HG02970 (cell line): Measurements from ENCODE around the gene FLYWCH1.

Source experiments
- ATAC-seq: cut with Tn5 transposase; IDR thresholded peaks from one replicate; pipeline ENCODE4 v1.9.1; 2021; ENCODE audit warnings: mild to moderate bottlenecking, moderate library complexity, moderate number of reproducible peaks; ENCODE audit not compliant: unreplicated experiment, low FRiP score

The FLYWCH1 gene, protein sequence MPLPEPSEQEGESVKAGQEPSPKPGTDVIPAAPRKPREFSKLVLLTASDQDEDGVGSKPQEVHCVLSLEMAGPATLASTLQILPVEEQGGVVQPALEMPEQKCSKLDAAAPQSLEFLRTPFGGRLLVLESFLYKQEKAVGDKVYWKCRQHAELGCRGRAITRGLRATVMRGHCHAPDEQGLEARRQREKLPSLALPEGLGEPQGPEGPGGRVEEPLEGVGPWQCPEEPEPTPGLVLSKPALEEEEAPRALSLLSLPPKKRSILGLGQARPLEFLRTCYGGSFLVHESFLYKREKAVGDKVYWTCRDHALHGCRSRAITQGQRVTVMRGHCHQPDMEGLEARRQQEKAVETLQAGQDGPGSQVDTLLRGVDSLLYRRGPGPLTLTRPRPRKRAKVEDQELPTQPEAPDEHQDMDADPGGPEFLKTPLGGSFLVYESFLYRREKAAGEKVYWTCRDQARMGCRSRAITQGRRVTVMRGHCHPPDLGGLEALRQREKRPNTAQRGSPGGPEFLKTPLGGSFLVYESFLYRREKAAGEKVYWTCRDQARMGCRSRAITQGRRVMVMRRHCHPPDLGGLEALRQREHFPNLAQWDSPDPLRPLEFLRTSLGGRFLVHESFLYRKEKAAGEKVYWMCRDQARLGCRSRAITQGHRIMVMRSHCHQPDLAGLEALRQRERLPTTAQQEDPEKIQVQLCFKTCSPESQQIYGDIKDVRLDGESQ

DNA sequence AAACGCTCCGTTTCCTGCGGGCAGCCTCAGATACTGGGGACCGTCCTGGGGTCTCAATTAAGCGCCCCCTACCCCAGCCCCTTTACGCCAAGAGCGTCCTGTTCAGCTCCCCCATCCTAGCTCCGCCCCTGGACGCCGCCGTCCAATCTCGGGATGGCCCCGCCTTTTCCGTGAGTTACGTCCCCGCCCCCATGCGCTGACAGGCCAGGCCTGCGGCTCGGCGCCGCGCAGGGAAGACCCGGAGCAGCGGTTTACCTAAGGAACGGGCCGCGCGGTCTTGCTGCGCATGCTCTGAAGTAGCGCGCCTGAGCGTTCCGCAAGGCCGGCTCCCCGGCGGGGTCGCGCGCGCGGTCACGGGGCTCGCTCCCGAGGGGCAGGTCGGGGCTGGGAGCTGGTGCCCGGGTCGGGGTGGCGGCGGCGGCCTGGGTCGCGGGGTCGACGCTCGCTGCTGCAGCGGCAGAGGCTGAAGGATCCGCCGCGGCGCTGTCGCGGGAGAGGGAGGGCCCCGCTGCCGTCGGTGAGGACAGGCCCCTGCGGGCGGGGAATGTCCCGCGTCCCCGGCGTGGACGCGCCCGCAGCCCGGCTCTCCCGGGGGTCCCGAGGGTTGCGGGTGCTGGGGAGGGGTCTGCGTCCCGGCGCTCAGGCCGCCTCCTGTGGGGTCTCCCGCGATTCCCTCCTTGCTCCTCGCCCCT is at the start of gene FLYWCH1:
TSS of gene FLYWCH1 (plus strand) at position 294 of the 692 bp plus-strand sequence. CDS start 17,755 bp downstream, outside the sequence.
- ATAC-seq = peak; percentile 93

DNA sequence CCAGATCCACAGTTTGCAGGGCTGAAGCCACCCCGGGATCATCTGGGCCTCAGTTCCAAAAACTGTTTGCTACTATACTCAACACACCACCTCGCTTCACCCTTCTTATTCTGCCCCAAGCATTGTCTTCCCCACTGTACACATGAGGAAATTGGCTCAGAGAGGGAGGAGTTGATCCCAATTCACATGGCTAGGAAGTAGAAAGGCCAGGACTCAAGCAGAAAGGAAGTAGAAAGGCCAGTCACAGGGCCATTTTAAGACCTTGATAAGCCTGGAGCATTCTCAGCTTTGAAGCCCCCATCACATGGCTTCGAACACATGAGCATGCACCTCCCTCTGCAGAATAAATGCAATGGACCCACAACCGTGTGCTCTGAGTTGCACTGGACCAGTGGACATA is 46.1 kb upstream of the FLYWCH1 start:
- no peak for ATAC-seq

DNA sequence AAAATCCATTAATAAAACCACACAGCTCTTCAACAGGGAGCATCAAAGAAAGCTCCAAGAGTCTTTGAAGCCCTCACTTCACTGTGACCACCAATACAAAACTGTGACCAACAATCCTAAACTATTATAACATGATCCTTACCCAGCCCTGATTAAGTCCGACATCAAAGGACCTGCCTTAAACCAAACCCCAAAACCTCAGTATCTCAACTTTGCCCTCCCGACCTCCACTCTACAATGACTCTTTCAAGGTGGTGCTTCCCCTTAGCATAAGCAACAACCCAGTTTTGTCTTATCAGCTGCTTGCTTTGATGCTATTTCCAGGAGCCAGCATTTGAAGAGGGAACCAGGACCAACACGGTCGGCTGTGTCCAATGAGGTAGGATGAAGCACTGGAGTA is 45.3 kb upstream of the FLYWCH1 start:
- ATAC-seq = no peak

DNA sequence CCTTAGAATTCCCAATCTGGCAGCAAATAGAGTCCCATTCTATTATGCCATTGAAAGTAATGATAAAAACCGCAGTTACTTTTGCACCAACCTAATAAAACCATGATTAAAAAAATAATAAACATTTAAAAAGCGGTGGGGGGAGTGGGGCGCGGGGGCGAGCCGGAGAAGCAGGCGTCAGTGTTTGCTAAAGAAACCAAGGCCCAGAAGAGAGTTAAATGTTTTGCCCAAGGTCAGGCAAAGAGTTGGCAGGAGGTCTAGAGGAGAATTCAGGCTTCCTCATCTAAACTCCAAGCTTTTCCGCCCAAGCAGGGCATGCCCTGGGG is 44.1 kb upstream of the FLYWCH1 start:
- no peak for ATAC-seq

DNA sequence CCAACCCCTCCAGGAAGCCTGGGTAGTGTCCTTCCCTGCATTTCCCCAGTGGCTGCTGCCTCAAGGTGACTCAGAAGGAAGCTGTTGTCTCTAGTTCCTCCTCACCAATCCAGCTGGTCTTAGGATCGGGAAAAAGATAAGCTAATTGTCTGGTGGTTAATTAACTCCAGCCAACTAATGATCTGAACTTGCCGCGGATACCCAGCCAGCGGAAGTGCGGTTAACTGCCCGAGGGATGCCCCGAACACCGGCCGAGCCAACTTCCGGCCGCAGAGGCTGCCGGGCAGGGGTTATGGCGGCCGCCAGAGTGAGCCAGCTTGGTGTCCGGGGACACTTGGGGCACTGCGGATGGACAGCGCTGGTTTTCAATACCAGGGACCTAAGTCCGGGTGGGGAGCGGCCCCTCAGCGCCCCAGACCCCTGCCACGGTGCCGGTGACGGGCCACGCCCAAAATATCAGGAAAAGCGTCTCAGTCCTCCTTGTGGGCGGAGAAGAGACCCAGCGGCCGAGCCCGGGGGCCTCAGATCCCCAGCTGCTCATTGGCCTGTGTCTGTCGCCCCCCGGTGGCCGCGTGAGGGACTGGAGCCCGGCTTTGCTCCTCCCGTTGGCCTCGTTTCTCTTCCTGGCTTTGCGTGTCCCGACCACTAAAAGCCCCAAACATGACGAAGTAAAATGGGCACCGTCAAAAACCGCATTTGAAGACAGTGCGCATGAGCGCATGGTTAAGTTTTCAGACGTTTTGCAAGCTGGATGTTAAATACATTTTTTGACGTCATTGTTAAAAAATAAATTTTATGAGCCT is 43.5 kb upstream of the FLYWCH1 start:
- peak; percentile 85 for ATAC-seq

DNA sequence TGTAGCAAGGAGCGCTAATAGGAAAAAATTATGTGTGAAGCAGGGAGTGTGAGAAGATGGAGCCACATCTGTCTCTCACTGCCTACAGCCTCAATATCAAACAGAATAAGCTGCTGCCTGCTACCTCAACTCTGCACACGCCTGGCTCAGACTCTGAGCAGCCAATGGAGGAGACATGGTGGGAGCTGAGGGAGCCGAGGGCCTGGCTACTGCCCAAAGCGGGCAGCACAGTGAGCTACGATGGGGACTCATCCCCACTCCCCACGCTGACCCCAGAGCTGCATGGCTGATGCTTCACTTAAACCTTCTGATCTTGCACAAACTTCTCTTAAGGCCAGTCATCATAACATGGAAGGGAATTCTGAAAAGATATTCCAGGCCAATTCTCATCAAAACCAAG is 39.8 kb upstream of the FLYWCH1 start:
- ATAC-seq = no peak

DNA sequence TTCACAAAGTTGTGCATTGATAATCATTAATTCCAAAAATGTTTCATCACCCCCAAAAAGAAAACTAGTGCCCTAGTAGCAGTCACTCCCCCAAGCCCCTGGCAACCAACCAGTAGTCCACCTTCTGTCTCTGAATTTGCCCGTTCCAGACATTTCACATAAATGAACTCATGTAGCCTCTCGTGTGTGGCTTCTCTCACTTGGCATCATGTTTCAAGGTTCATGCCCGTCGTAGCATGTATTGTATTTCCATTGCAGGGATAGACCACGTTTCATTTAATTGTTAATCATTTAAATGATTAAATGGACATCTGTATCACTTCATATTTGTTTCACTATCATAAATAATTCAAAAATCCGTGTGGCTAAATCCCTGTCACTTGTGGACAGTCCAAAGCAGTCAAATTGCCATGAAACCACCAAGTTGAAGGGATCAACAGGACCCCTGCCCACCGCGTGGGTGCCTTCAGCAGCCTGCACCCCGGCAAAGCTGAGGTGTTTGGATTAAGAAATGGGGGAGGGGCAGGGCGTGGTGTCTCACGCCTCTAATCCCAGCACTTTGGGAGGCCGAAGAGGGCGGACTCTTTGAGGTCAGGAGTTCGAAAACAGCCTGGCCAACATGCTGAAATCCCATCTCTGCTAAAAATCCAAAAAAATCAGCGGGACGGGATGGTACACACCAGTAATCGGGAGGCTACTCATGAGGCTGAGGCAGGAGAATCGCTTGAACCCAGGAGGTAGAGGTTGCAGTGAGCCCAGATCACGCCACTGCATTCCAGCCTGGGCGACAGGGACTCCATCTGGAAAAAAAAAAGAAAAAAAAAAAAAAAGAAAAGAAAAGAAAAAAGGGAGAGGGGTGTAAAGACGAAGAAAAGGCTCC is 37.5 kb upstream of the FLYWCH1 start:
- ATAC-seq = no peak

DNA sequence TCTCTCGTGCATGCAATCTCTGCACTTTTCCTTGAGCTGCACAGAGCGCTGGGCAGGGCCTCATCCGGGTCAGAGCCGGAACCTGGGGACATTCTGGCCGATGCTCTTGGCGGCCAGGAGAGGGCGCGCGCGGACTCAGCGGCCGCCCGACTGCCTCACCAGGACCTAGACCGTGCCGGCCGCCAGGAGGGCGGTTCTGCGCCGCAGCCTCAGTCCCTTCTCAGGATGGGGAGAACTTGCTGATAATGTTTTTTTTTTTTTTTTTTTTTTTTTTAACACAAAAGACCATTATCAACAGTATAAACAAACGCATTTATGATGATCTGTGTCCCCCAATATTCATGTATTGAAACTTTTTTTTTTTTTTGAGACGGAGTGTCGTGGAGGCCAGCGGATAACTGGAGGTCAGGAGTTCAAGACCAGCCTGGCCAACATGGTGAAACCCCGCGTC is 36.8 kb upstream of the FLYWCH1 start:
- ATAC-seq = peak; percentile 60

DNA sequence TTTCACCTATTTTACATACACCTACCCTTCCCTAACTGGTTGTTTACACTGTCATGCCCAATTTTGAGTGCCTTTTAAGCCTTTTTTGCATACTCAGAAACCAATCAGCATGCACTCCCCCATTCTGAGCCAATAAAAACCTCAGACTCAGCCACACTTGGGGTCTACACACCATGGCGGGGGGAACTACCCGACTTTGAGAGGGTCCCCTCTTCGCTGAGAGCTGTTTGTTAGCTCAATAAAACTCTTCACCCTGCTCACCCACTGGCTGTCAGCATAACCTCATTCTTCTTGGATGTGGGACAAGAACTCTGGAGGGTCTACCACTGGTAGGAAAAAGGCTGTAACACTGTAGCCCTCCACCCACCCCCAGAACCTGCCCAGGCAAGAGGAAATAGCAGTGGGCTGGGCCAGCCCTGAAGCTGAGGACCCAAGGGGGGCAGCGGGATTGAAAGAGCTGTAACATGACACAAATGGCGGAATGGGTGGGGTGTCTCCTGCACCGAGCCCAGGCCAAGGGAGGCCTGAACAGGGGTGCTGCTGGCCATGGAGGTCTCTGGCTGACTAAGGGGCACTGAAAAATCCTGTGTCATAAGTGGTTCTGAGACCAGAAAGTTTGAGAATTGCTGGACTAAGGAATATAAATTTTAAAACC is 31.8 kb upstream of the FLYWCH1 start:
- no peak for ATAC-seq

DNA sequence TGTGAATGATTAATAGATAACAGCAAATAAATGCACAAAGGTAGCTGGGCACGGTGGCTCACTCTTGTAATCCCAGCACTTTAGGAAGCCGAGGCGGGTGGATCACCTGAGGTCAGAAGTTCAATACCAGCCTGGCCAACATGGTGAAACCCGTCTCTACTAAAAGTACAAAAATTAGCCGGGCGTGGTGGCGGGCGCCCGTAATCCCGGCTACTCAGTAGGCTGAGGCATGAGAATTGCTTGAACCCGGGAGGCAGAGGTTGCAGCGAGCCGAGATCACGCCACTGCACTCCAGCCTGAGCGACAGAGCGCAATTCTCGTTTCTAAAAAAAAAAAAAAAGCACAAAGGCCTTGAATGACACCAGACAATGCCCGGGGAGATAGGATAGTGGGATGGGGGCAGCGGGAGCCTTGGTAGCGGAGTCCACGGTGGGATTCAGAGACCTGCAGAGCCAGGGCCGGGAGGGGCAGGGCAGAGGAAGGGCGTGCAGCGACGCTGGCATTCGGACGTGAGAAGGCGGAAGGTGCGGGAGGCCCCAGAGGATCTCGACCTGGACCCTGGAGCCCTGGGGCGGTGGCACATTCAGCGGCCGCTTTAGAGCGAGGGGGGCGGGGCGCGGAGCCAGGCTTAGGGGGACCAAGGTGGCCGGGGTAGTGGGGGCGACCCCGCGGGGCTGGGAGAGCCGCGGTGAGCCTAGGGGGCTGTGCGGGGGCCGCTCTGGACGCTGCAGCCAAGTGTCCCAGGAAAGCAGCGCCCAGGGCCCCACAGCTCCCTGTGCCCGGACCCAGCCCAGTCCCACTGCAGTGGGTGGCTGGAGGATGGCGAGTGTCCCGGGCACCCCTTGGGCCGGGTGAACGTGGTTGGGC is 29.7 kb upstream of the FLYWCH1 start:
- ATAC-seq = no peak

DNA sequence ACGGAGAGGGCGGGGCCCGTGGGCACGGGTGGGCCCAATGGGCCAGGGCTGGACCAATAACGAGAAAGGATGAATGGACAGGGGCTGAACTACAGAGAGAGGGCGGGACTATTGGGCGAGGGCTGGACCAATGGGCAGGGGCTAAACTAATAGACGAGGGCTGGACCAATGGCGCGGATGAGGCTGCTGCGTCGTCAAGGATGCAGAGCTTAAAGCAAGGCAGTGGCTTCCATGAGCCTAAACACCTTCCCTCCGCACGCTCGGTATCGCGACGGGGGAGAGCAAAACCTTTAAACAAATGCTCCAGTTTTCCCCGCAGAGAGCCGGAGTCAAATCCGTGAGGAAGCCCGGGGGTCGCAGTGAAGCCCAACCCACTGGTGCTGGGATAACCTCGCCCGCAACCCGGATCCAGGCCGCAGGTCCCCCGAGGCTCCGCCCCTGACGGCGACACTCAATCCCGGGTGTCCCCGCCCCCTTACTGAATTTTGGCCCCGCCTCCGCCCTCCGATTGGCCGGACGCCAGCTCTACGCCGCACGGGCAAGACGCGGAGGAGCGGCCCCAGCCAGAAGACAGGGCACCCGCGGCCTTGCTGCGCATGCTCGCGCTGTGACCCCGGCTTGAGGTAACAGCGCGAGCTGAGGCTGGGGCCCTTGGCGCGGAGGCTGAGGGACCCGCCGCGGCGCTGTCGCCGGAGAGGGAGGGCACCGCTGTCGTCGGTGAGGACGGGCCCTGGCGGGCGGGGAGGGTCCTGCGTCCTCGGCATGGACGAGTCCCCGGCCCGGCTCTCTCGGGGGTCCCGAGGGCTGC is 28.9 kb upstream of the FLYWCH1 start, which contains the start of gene FLYWCH2:
TSS of gene FLYWCH2 (plus strand) at position 566 of the 808 bp plus-strand sequence. CDS start 13,235 bp downstream, outside the sequence.
- ATAC-seq = peak; percentile 83

DNA sequence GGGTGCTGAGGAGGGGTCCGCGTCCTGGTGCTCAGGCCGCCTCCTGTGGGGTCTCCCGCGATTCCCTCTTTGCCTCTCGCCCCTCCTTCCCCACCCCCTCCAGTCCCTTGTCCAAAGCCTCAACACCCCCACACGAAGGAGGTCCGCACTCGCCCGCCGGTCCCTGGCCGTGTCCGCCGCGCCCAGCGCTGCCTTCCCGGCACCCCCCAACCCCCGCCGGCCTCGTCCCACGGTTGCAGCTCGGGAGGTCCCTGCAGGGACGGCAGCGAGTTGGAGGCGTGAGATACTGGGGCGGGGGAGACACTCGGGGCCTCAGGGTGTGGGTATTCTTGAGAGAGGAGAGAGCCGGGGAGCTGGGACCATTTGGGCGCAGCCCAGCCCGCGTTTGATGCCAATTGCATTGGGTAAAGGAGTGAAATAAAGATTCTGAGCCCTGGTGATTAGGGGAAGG is 28.2 kb upstream of the FLYWCH1 start:
- no peak for ATAC-seq

DNA sequence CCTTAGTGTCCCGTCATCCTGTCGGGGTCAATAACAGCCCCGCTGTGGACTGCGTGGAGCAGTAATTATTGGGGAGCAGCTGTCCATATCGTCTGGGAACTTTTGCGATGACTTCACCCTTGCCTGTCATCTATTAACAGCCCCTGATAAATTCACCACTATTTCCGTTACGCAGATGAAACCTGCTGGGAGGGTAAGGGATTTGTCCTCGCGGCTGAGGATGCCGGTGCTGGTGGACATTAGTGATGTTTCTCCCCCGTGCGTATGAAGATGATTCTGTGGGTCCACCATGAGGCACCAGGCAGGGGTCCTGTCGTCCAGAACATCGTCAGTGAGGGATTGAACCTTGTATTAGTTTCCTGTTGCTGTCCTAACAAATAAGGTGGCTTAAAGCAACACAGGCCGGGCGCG is 27.7 kb upstream of the FLYWCH1 start:
- no peak for ATAC-seq

DNA sequence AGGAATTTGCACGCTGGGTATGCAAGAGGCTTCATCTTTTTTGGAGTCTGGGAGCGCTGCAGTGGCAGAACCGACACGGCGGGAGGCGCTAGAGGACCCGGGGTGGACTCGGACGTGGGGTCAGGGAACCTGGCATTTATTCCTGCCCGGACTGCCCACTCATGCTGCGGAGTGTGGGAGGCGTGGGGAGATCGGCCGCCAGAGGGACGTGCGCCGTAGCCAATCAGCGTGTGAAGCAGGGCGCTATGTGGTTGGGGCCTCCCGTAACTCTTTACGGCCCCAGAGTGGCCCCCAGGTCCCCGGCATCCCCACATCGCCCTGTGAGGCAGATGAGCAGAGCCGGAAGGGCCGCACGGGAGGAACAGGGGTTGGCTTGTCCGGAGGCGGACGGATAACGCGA is 17.5 kb upstream of the FLYWCH1 start:
- ATAC-seq = no peak

DNA sequence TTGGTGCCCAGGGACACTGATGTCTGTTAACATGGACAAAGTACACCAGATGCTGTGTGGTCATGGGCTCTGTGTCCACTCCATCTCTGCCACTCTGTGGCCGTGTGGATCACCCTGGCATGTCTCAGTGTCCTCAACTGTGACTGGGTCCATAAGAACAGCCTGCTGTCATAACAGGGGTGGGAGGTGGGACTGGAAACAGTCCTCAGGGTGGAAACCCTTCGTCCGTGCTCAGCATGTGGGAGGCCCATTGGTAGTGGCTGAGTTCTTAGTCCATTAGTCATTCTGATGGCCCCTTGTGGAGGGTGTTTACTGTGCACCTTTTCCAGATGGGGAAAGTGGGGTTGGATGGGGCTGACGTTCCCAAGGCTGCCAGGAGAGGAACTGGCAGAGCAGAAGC is 15.9 kb upstream of the FLYWCH1 start:
- no peak for ATAC-seq

DNA sequence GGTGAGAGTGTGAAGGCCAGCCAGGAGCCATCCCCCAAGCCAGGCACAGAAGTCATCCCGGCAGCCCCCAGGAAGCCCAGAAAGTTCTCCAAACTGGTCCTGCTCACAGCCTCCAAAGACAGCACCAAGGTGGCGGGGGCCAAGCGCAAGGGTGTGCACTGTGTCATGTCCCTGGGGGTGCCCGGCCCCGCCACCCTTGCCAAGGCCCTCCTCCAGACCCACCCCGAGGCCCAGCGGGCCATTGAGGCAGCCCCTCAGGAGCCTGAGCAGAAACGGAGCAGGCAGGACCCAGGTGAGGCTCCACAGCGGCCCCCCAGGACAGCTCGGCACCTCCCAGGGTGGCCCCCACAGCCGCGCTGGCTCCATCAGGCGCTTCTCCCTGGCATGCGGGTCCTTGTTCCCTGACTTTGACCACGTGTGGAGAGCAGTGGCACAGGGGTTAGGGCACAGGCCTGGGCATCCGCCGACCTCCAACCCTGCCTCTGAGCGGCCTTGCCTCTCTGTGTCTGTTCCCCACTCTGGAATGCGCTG is 15.2 kb upstream of the FLYWCH1 start:
- no peak for ATAC-seq

DNA sequence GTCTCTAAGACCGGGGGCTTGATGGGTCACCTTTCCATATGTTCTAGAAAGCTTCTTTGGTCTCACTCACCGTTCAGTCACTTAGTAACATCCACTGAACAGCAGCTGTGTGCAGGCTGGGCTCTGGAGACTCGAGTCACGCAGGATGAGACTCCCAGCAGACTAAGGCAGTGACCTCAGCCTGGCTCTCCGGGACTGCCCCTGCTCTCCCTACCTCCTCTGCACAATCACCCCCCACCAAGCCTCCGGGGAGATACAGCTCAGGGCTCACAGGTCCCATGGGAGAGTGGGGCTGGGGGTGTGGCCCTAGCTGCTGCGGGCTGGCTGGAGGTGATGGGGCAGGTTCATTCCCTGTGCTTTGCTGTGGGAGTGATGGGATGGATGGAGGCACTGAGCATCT is 14.6 kb upstream of the FLYWCH1 start:
- no peak for ATAC-seq
